GM12891 (cell line): ENCODE results near the gene SH3BP5L.

Experiments used
- DNase-seq: peaks from one replicate; pipeline ENCODE4 v3.0.0; 2011; ENCODE audit warnings: low spot score; ENCODE audit not compliant: insufficient read length
- FAIRE-seq: peaks from 2 replicates; lab custom pipeline; 2011; peaks lifted over from hg19 to GRCh38; lab: Jason Lieb, UNC
- PAX5 ChIP-seq: IDR thresholded peaks from 2 replicates; pipeline ENCODE4 v1.6.1; 2011; ENCODE audit warnings: low read length, moderate library complexity, mild to moderate bottlenecking; ENCODE audit not compliant: insufficient read depth, severe bottlenecking
- POLR2A ChIP-seq: IDR thresholded peaks from 2 replicates; pipeline ENCODE4 v1.6.1; 2011; ENCODE audit warnings: low read depth, low read length, control low read depth
- POLR2AphosphoS5 ChIP-seq: IDR thresholded peaks from 2 replicates; pipeline ENCODE4 v1.6.1; 2011; ENCODE audit warnings: low read depth, low read length, control low read depth
- POU2F2 ChIP-seq: IDR thresholded peaks from 2 replicates; pipeline ENCODE4 v1.6.1; 2011; ENCODE audit warnings: low read depth, mild to moderate bottlenecking, control low read depth, low read length, moderate library complexity
- SPI1 ChIP-seq: IDR thresholded peaks from 2 replicates; pipeline ENCODE4 v1.6.1; 2011; ENCODE audit warnings: low read depth, low read length, control low read depth
- TAF1 ChIP-seq: IDR thresholded peaks from 2 replicates; pipeline ENCODE4 v1.6.1; 2011; ENCODE audit warnings: low read depth, low read length, control low read depth

Gene SH3BP5L

GRCh38 chr1:248843687-248844086 lies 18.0 kb upstream of the SH3BP5L start:
- FAIRE-seq (no peak), DNase-seq (no peak)

GRCh38 chr1:248842781-248843331 lies 17.1 kb upstream of the SH3BP5L start:
- FAIRE-seq (peak; percentile 58), DNase-seq (no peak)
- peak; percentile 29; the same call in 1 of the 2 replicates for TF ChIP-seq POLR2AphosphoS5
- TF ChIP-seq PAX5 = no peak

More at GRCh38 chr1:248843687-248844086, 18.0 kb upstream of the SH3BP5L start:
- TF ChIP-seq TAF1 (no peak), PAX5 (no peak), POLR2AphosphoS5 (no peak), POLR2A (no peak), POU2F2 (no peak), SPI1 (no peak)

- no peak for FAIRE-seq
These were observed 16.1 kb upstream of the SH3BP5L start for GRCh38 chr1:248841702-248842395.

GRCh38 chr1:248840946-248841345 lies 15.2 kb upstream of the SH3BP5L start:
- TF ChIP-seq POU2F2 (no peak), POLR2AphosphoS5 (no peak), POLR2A (no peak), SPI1 (no peak), TAF1 (no peak), PAX5 (no peak)
- DNase-seq = no peak
- no peak for FAIRE-seq

More at GRCh38 chr1:248841702-248842395, 16.1 kb upstream of the SH3BP5L start:
- no peak for TF ChIP-seq PAX5
- TF ChIP-seq SPI1 = no peak
- TF ChIP-seq POLR2A = no peak
- TF ChIP-seq TAF1 = no peak
- TF ChIP-seq POLR2AphosphoS5 = no peak
- no peak for TF ChIP-seq POU2F2
- DNase-seq = no peak

GRCh38 chr1:248839168-248839555 lies 13.4 kb upstream of the SH3BP5L start:
- FAIRE-seq = no peak
- DNase-seq = no peak
- 0 out of 2 replicates have a peak, but pooled peaks have one; percentile 22 for TF ChIP-seq TAF1
- no peak for TF ChIP-seq POLR2AphosphoS5

- peak; percentile 90 for FAIRE-seq
- peak; percentile 77 for DNase-seq
These were observed 12.8 kb upstream of the SH3BP5L start for GRCh38 chr1:248838357-248839167.

GRCh38 chr1:248837781-248838356 lies 12.2 kb upstream of the SH3BP5L start, which contains the start of gene ZNF672:
Gene ZNF672 (plus strand): TSS chr1:248838224. CDS start chr1:248847275, 9,051 bp downstream.
- TF ChIP-seq TAF1 (0 out of 2 replicates have a peak, but pooled peaks have one; percentile 17), PAX5 (no peak), POU2F2 (no peak), SPI1 (no peak), POLR2AphosphoS5 (peak; percentile 64), POLR2A (peak; percentile 68)
- peak; percentile 73 for FAIRE-seq

More at GRCh38 chr1:248838357-248839167, 12.8 kb upstream of the SH3BP5L start:
- no peak for TF ChIP-seq POU2F2
- peak; percentile 74 for TF ChIP-seq SPI1
- peak; percentile 70; the same call in 1 of the 2 replicates for TF ChIP-seq POLR2A
- no peak for TF ChIP-seq PAX5
- TF ChIP-seq POLR2AphosphoS5 = peak; percentile 81
- peak; percentile 96 for TF ChIP-seq TAF1

GRCh38 chr1:248837045-248837780 lies 11.5 kb upstream of the SH3BP5L start:
- FAIRE-seq = no peak
- DNase-seq = no peak
- TF ChIP-seq TAF1 = no peak
- TF ChIP-seq POLR2AphosphoS5 = no peak
- no peak for TF ChIP-seq POLR2A
- TF ChIP-seq PAX5 = no peak
- no peak for TF ChIP-seq SPI1
- TF ChIP-seq POU2F2 = no peak

More at GRCh38 chr1:248837781-248838356, 12.2 kb upstream of the SH3BP5L start, which contains the start of gene ZNF672:
- peak; percentile 92 for DNase-seq
